SK-N-SH (cell line): ENCODE measurements around the gene CAPN3.

Source experiments
- CHD2 ChIP-seq: fragments of 150-350 bp; IDR thresholded peaks from 2 replicates; pipeline ENCODE4 v1.6.1; 2018; ENCODE audit warnings: low read length; ENCODE audit not compliant: partially characterized antibody
- ELF1 ChIP-seq: IDR thresholded peaks from 2 replicates; pipeline ENCODE4 v1.4.0; 2012
- EP300 ChIP-seq, 2 experiments: IDR thresholded peaks; 2 replicates each; pipeline versions ENCODE4 v1.4.0 to v1.6.1; 2012; ENCODE audit warnings: borderline replicate concordance in 1 of 2, low read depth in 1 of 2, low read length in 1 of 2
- GABPA ChIP-seq: IDR thresholded peaks from 2 replicates; pipeline ENCODE4 v1.4.0; 2012; ENCODE audit warnings: low read depth, mild to moderate bottlenecking
- GATA2 ChIP-seq: sonication (generic); formaldehyde crosslinking; IDR thresholded peaks from 2 replicates; pipeline ENCODE4 v1.5.0; 2020; ENCODE audit warnings: mild to moderate bottlenecking, missing genetic modification reagents
- MXI1 ChIP-seq: IDR thresholded peaks from 2 replicates; pipeline ENCODE4 v1.6.1; 2012; ENCODE audit warnings: mild to moderate bottlenecking, low read depth, low read length, improper control_type of control experiment
- NFIC ChIP-seq: IDR thresholded peaks from 2 replicates; pipeline ENCODE4 v1.4.0; 2012; ENCODE audit warnings: borderline replicate concordance
- RAD21 ChIP-seq: IDR thresholded peaks from 2 replicates; pipeline ENCODE4 v1.6.1; 2012; ENCODE audit warnings: mild to moderate bottlenecking, low read length
- RFX5 ChIP-seq: IDR thresholded peaks from 2 replicates; pipeline ENCODE4 v1.6.1; 2012; ENCODE audit warnings: mild to moderate bottlenecking, improper control_type of control experiment, low read length
- SIN3A ChIP-seq: IDR thresholded peaks from 2 replicates; pipeline ENCODE4 v1.6.1; 2012; ENCODE audit warnings: low read depth, mild to moderate bottlenecking, low read length, moderate library complexity, borderline replicate concordance
- TEAD4 ChIP-seq: IDR thresholded peaks from 2 replicates; pipeline ENCODE4 v1.4.0; 2012; ENCODE audit warnings: mild to moderate bottlenecking, borderline replicate concordance; ENCODE audit not compliant: insufficient read depth
- TF ChIP-seq, protein P1 (sequence below): fragments of 200-600 bp; sonication (generic); IDR thresholded peaks from 2 replicates; pipeline ENCODE4 v1.6.1; 2017; ENCODE audit warnings: antibody characterized with exemption, mild to moderate bottlenecking, moderate library complexity
- TF ChIP-seq, protein P2 (sequence below): IDR thresholded peaks from 2 replicates; pipeline ENCODE4 v1.6.1; 2012; ENCODE audit warnings: mild to moderate bottlenecking, low read depth, low read length, moderate library complexity
- TF ChIP-seq, protein P3 (sequence below): fragments of 150-350 bp; IDR thresholded peaks from 2 replicates; pipeline ENCODE4 v1.6.1; 2016; ENCODE audit warnings: mild to moderate bottlenecking, low read depth, low read length

DNA sequence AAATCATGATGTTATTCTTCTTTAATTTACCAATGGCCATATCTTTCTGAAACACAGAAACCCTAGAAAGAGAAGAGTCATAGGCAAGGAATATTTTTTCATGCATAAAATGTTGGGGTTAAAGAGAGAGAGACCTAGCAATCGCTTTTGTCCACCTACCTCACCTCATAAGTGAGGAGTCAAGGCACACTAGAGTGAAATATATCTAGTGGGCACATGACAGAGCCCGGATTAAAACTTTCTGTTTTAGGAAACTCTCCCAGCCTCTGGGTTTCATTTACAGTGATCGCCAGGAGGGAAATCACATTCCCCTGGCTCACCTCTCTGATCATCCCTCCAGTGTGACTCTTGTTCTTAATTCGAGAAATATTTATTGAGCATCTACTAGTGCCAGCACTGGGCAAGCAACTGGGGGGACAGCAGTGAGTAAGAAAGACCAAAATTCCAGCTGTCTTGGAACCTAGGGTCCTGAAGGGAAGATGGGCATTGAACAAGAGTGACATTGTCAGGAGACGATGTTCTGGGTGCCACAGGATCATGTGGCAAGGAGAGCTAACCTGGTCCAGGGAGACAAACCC, 1.3 kb downstream of the CAPN3 start:
- TF ChIP-seq, protein P1, sequence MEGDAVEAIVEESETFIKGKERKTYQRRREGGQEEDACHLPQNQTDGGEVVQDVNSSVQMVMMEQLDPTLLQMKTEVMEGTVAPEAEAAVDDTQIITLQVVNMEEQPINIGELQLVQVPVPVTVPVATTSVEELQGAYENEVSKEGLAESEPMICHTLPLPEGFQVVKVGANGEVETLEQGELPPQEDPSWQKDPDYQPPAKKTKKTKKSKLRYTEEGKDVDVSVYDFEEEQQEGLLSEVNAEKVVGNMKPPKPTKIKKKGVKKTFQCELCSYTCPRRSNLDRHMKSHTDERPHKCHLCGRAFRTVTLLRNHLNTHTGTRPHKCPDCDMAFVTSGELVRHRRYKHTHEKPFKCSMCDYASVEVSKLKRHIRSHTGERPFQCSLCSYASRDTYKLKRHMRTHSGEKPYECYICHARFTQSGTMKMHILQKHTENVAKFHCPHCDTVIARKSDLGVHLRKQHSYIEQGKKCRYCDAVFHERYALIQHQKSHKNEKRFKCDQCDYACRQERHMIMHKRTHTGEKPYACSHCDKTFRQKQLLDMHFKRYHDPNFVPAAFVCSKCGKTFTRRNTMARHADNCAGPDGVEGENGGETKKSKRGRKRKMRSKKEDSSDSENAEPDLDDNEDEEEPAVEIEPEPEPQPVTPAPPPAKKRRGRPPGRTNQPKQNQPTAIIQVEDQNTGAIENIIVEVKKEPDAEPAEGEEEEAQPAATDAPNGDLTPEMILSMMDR, result no peak
- TF ChIP-seq RFX5 (no peak), EP300 (IDR thresholded peaks at IDR 0.05; ENCODE audit: borderline replicate concordance in 1 of 2, low read depth in 1 of 2, low read length in 1 of 2) (no peak), GABPA (no peak), ELF1 (no peak), NFIC (no peak), TEAD4 (no peak), SIN3A (no peak), GATA2 (CRISPR knock-in tag) (no peak), MXI1 (no peak), RAD21 (no peak), CHD2 (no peak)
- TF ChIP-seq, protein P2, sequence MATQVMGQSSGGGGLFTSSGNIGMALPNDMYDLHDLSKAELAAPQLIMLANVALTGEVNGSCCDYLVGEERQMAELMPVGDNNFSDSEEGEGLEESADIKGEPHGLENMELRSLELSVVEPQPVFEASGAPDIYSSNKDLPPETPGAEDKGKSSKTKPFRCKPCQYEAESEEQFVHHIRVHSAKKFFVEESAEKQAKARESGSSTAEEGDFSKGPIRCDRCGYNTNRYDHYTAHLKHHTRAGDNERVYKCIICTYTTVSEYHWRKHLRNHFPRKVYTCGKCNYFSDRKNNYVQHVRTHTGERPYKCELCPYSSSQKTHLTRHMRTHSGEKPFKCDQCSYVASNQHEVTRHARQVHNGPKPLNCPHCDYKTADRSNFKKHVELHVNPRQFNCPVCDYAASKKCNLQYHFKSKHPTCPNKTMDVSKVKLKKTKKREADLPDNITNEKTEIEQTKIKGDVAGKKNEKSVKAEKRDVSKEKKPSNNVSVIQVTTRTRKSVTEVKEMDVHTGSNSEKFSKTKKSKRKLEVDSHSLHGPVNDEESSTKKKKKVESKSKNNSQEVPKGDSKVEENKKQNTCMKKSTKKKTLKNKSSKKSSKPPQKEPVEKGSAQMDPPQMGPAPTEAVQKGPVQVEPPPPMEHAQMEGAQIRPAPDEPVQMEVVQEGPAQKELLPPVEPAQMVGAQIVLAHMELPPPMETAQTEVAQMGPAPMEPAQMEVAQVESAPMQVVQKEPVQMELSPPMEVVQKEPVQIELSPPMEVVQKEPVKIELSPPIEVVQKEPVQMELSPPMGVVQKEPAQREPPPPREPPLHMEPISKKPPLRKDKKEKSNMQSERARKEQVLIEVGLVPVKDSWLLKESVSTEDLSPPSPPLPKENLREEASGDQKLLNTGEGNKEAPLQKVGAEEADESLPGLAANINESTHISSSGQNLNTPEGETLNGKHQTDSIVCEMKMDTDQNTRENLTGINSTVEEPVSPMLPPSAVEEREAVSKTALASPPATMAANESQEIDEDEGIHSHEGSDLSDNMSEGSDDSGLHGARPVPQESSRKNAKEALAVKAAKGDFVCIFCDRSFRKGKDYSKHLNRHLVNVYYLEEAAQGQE, result no peak
- TF ChIP-seq, protein P3, sequence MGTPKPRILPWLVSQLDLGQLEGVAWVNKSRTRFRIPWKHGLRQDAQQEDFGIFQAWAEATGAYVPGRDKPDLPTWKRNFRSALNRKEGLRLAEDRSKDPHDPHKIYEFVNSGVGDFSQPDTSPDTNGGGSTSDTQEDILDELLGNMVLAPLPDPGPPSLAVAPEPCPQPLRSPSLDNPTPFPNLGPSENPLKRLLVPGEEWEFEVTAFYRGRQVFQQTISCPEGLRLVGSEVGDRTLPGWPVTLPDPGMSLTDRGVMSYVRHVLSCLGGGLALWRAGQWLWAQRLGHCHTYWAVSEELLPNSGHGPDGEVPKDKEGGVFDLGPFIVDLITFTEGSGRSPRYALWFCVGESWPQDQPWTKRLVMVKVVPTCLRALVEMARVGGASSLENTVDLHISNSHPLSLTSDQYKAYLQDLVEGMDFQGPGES, result no peak
